AG04449 (cell line): Measurements from ENCODE around the gene CLCN4.

Experiments used
- CTCF ChIA-PET: fragments of 350-600 bp; formaldehyde crosslinking; extraction: SDS; loops from one replicate; lab custom pipeline; 2021; ENCODE audit warnings: antibody characterized with exemption; lab: Yijun Ruan, JAX
- POLR2A ChIA-PET: fragments of 400-600, 350-600 bp; formaldehyde crosslinking; extraction: SDS; loops from one replicate; lab custom pipeline; 2020; ENCODE audit warnings: antibody characterized with exemption, inconsistent platforms; lab: Yijun Ruan, JAX
- DNase-seq: peaks from one replicate; pipeline ENCODE4 v3.0.0-alpha.2; 2010; ENCODE audit warnings: low read depth, low spot score
- H3K4me3 ChIP-seq: 2 replicates; pipeline ENCODE4 v1.5.1; 2011; ENCODE audit warnings: low read depth, mild to moderate bottlenecking, control low read depth, low read length
- TF ChIP-seq, protein P1 (sequence below): IDR thresholded peaks from one replicate; pipeline ENCODE4 v1.5.1; 2011; ENCODE audit warnings: mild to moderate bottlenecking, moderate library complexity, low read length, control low read depth, inconsistent platforms; ENCODE audit not compliant: insufficient read depth; ENCODE audit errors: missing control alignments

CLCN4 gene

DNA sequence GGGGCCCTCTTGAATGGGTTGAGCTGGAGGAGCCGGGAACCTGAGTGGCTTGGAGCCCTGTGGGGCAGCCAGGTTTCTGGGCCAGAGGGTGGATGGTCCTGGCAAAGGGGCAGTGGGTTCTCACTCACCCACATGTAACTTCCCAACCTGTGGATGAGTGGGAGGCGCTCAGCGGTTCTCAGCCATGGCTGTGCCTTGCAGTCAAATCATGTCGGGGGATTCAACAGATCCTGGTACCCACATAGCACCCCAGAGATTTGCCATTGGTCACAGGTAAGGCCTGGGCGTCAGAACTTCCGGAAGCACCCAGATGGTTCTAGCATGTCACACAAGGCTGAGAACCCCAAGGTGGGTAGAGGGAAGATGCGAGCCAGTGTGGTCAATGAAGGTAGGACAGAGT is 21.9 kb upstream of the CLCN4 start:
- no peak for DNase-seq
- TF ChIP-seq, protein P1, sequence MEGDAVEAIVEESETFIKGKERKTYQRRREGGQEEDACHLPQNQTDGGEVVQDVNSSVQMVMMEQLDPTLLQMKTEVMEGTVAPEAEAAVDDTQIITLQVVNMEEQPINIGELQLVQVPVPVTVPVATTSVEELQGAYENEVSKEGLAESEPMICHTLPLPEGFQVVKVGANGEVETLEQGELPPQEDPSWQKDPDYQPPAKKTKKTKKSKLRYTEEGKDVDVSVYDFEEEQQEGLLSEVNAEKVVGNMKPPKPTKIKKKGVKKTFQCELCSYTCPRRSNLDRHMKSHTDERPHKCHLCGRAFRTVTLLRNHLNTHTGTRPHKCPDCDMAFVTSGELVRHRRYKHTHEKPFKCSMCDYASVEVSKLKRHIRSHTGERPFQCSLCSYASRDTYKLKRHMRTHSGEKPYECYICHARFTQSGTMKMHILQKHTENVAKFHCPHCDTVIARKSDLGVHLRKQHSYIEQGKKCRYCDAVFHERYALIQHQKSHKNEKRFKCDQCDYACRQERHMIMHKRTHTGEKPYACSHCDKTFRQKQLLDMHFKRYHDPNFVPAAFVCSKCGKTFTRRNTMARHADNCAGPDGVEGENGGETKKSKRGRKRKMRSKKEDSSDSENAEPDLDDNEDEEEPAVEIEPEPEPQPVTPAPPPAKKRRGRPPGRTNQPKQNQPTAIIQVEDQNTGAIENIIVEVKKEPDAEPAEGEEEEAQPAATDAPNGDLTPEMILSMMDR = no peak
- ChIA-PET CTCF (no interaction called here), POLR2A (no interaction called here)
- H3K4me3 ChIP-seq = no peak overlapping the region

DNA sequence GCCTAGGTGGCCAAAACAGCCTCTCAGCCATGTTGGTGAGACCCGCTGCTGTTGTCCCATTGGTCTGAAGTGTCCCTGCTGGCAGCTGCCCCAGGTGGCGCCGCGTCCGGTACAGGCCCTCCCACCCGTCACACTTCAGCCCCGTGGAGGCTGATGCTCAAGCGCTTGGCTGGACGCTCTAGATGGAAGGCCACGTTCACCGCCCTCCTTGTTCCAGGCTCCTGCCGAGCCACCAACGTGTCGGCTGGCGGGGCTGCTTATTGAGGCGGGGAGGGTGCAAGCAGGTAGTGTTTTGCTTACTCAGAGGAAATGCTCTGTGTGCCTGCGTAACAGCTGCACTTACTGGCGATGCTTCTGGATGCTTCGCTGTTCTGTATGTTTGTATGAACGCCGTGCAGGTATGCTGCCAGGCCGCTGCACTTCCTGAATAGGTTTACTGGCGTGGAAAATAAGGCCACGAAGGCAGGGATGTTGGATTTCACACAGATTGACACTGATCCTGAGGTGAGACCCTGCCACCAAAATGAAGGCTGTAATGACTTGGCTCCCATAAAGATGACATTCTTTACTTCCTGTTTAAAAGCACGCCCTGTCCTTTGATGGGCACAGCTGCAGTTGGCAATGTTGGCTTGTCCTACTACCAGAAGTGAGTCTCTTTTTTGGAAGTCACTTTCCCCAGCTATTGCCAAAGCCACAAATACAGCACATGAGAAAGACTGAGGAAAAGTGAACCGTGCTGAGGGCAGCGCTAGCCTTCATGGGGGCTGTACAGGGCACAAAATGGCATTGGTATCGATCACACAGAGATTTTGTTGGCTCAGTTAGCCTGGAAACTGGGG is 21.0 kb upstream of the CLCN4 start:
- no peak for DNase-seq
- no peak overlapping the region for H3K4me3 ChIP-seq
- POLR2A ChIA-PET = no interaction called here
- TF ChIP-seq, protein P1 = no peak
- CTCF ChIA-PET = interaction anchor here (1.0 kb wide), 1 partner anchor 16 kb away, joined by 3 read pairs; no protein-coding TSS in a partner anchor

DNA sequence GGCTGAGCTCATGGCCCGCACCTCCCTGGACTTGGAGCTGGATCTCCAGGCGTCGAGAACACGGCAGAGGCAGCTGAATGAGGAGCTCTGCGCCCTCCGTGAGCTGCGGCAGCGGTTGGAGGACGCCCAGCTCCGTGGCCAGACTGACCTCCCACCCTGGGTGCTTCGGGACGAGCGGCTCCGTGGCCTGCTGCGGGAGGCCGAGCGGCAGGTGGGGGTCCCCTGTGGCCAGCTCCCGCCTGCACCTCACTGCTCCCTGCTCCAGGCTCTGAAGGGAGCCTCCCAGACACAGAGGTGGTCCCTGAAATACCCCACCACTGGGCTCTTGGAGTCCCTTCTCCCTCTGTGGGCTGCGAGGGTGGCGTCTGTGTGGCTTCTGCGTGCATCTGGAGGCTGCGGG is 18.0 kb upstream of the CLCN4 start:
- TF ChIP-seq, protein P1 = no peak

DNA sequence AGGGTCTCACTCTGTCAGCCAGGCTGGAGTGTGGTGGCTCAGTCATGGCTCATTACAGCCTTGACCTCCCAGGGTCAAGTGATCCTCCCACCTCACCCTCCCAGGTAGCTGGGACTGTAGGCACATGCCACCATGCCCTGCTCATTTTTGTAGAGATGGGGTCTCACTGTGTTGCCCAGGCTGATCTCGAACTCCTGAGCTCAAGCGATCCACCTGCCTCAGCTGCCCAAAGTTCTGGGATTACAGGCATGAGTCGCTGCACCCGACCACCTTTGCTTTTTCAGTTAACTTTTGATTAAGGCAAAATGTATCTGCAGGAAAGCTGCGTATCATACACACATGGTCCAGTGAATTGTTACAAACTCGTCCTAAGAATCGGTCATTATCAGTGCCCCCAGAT is 16.5 kb upstream of the CLCN4 start:
- no peak for DNase-seq
- ChIA-PET CTCF (no interaction called here), POLR2A (no interaction called here)
- H3K4me3 ChIP-seq = no peak overlapping the region
- TF ChIP-seq, protein P1 = no peak

More for the DNA sequence above, 18.0 kb upstream of the CLCN4 start:
- no peak overlapping the region for H3K4me3 ChIP-seq
- CTCF ChIA-PET = interaction anchor here (1.6 kb wide), 1 partner anchor 18 kb away, joined by 10 read pairs; no protein-coding TSS in a partner anchor
- POLR2A ChIA-PET = no interaction called here
- DNase-seq = no peak

DNA sequence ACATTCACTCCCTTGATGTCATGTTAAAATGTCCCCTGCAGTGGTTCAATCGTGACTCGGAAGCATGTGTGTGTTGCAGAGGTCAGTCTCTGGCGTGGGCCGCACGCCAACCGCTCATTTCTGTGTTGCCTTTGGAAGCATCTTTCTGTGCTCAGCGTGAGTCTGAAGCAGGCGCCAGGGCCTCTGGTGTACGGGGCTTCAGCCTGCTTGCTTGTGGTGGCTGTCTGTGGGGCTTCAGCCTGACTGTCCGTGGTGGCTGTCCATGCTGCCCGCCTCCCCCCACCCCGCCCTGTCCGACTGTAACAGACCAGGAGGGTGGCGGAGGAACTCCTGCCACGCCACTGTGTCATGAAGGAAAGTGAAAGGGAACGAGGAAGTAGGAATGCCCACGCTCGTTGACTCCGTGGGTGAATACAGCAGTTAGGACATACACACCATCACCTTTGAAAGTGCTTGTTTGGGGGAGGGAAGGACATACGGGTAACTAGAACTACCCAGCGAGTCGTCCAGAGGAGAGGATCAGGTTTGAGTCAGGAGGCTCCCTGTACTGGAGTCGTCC is 14.7 kb upstream of the CLCN4 start:
- TF ChIP-seq, protein P1 = no peak

More for the DNA sequence above, 14.7 kb upstream of the CLCN4 start:
- CTCF ChIA-PET = interaction anchor here (1.2 to 1.8 kb wide), 2 partner anchors 22 kb away, joined by 7 to 8 read pairs; no protein-coding TSS in a partner anchor
- POLR2A ChIA-PET = no interaction called here
- no peak for DNase-seq
- no peak overlapping the region for H3K4me3 ChIP-seq
